ENCODE measurements around the gene CSTF1.

CSTF1 gene

DNA sequence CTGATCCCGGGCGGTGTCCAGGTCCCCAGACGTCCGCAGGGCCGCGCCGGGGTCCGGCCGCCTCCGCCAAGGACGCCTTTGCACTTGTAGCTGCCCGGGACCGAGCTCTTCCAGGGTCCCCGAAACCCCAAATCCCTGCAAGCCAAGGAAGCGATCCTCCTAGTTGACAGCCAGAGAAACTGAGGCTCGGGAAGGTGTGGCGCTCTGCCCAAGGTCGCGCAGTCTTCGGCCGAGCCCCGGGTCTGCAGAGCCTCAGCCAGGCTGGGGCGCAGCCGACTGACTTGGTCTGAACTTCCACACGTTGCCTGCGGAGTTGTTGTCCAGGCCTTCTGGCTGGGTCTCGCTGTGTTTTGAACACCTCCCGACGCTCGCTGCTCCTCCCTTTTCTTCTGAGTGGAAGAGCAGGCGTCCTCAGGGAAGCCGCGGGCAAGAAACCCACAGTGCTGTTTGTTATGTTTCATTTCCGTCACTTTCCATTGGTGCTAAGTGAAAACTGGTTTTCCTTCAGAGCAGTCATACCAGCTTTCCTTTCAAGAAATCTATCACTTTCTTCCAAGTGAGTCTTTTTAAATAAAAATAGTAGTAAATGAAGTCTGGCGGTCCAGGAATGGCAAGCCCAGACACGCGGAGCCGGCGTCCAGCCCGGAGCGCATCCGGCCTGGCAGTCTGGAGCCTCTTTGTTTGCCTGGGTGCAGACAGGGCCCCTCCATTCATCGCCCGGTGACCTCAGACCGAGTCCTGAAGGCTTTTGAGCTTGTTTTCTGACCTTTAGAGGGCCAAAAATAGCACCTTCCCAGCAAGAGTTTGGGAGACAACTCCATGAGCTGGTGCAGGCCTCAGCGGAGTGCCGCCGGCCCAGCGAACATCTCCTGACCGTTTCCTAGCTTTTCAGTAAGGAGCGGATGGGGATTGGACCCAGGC is 33.0 kb upstream of the CSTF1 start:
- H3K4me1 Mint-ChIP-seq (ENCODE audit: low read depth in 2 of 2), result peaks cover 14 to 20% of the 10 kb centered on the region in 2 donors
- no peaks in the 10 kb centered on the region for H3K9me3 Mint-ChIP-seq
- peak; percentile 13 for ATAC-seq (replicated peaks)
- H3K36me3 Mint-ChIP-seq (ENCODE audit: insufficient read depth), result peaks cover 2% of the 10 kb centered on the region
- no peaks in the 10 kb centered on the region for H3K27me3 Mint-ChIP-seq
- peak overlapping the region in 1 of 2 donors; percentile 86 for H3K27ac Mint-ChIP-seq
- DNase-seq, result no peak
- H3K4me3 Mint-ChIP-seq, result peak overlapping the region; percentile 82 to 84

GRCh38 chr20:56360133-56360907 is 32.1 kb upstream of the CSTF1 start:
- no peak for ATAC-seq (replicated peaks)
- peak overlapping the region; percentile 41 to 86 for H3K27ac Mint-ChIP-seq
- H3K4me1 Mint-ChIP-seq (ENCODE audit: low read depth in 2 of 2), result peaks cover 14 to 20% of the 10 kb centered on the region in 2 donors
- H3K4me3 Mint-ChIP-seq, result peak overlapping the region; percentile 82 to 84
- DNase-seq, result no peak
- no peaks in the 10 kb centered on the region for H3K27me3 Mint-ChIP-seq
- H3K36me3 Mint-ChIP-seq (ENCODE audit: insufficient read depth), result peaks cover 2% of the 10 kb centered on the region
- no peaks in the 10 kb centered on the region for H3K9me3 Mint-ChIP-seq

DNA sequence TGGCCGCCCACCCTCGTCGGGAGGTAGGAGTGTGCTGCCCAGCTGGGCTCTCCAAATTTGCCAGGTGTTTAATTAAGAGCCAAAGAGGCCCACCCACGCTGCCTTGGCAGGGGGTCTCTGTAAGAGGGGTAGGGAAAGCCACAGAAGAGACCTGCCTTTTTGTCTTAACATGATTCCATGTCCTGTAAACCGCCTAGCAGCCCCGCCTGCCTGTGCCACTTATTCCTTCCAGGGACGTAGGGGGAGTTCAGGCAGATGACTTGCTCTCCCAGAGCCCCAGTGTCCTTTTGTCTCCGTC is 31.6 kb upstream of the CSTF1 start:
- peak overlapping the region; percentile 25 to 84 for H3K4me3 Mint-ChIP-seq
- no peaks in the 10 kb centered on the region for H3K9me3 Mint-ChIP-seq
- H3K4me1 Mint-ChIP-seq (ENCODE audit: low read depth in 2 of 2), result peaks cover 14 to 20% of the 10 kb centered on the region in 2 donors
- H3K27me3 Mint-ChIP-seq, result no peaks in the 10 kb centered on the region
- DNase-seq, result no peak
- H3K27ac Mint-ChIP-seq, result no peak overlapping the region
- no peak for ATAC-seq (replicated peaks)
- peaks cover 2% of the 10 kb centered on the region for H3K36me3 Mint-ChIP-seq (ENCODE audit: insufficient read depth)

DNA sequence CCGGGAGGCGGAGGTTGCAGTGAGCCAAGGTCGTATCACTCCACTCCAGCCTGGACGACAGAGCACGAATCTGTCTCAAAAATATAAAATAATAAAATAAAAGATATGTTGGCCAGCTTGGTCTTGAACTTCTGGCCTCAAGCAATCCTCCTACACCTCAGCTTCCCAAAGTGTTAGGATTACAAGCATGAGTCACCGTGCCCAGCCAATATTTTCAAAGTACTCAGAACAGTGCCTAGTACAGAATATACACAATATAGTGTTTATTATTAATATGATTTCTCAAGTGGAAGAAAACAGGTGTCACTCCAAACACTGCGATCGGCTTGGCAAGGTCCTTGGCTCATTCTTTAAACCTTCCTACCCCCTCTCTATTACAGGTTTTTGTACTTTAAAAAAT is 30.5 kb upstream of the CSTF1 start:
- Mint-ChIP-seq H3K9me3 (no peaks in the 10 kb centered on the region), H3K36me3 (ENCODE audit: insufficient read depth) (peaks cover 2% of the 10 kb centered on the region), H3K27ac (no peak overlapping the region), H3K4me3 (no peak overlapping the region), H3K4me1 (ENCODE audit: low read depth in 2 of 2) (peaks cover 14 to 20% of the 10 kb centered on the region in 2 donors), H3K27me3 (no peaks in the 10 kb centered on the region)
- ATAC-seq (replicated peaks) (no peak), DNase-seq (no peak)

- ATAC-seq (replicated peaks) (no peak), DNase-seq (no peak)
- Mint-ChIP-seq H3K4me3 (no peak overlapping the region), H3K27me3 (no peaks in the 10 kb centered on the region), H3K4me1 (ENCODE audit: low read depth in 2 of 2) (peaks cover 14 to 20% of the 10 kb centered on the region in 2 donors), H3K27ac (no peak overlapping the region), H3K36me3 (ENCODE audit: insufficient read depth) (peaks cover 2% of the 10 kb centered on the region), H3K9me3 (no peaks in the 10 kb centered on the region)
Measured at GRCh38 chr20:56362833-56363413, 29.5 kb upstream of the CSTF1 start.

- Mint-ChIP-seq H3K4me3 (no peak overlapping the region), H3K27ac (no peak overlapping the region), H3K4me1 (ENCODE audit: low read depth in 2 of 2) (peaks cover 14 to 15% of the 10 kb centered on the region in 2 donors), H3K36me3 (ENCODE audit: insufficient read depth) (peaks cover 2% of the 10 kb centered on the region), H3K9me3 (no peaks in the 10 kb centered on the region), H3K27me3 (no peaks in the 10 kb centered on the region)
- no peak for DNase-seq
- ATAC-seq (replicated peaks), result no peak
Measured at GRCh38 chr20:56363491-56363890, 29.0 kb upstream of the CSTF1 start.

DNA sequence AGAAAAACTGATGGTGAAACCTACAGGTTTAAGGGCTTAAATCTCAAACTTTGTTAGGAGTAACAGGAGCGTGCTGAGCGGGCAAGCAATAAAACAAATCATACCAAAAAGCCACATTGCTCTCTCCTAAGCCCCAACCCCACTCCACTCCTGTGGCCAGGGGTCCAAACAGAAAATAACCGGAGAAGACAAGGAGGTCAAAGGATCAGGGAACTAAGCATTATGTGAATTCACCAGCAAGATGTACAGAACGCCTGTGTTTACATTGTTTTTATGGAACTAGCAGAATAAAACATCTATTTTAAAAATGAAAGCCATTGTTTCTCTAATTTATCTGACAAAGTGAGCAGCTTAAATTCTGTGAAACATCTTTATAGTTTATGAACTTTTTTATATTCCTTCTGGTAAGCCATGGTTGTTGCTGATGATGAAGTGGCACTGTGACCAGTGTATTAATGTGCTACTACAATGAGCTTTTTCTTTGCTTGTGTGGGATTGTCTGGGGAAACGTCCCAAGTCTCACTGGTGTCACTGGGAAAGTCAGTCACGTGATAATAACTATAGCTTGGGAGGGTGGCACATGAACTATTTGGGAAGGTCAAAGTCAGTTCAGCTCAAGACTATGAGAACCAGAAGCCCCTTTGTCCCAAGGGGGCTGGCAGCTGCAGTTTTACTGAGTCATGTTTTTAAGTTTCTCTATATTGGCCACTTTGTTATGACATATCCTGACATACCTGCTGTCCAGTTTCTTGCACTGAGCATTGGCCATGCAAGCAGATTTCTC is 23.9 kb upstream of the CSTF1 start:
- H3K4me3 Mint-ChIP-seq, result no peak overlapping the region
- peaks cover 0 to 11% of the 10 kb centered on the region in 2 donors for H3K4me1 Mint-ChIP-seq (ENCODE audit: low read depth in 2 of 2)
- no peak for ATAC-seq (replicated peaks)
- no peaks in the 10 kb centered on the region for H3K9me3 Mint-ChIP-seq
- H3K27ac Mint-ChIP-seq, result no peak overlapping the region
- H3K27me3 Mint-ChIP-seq, result no peaks in the 10 kb centered on the region
- H3K36me3 Mint-ChIP-seq (ENCODE audit: insufficient read depth), result peaks cover 4% of the 10 kb centered on the region
- no peak for DNase-seq

- H3K4me1 Mint-ChIP-seq (ENCODE audit: low read depth in 2 of 2), result peaks cover 0 to 11% of the 10 kb centered on the region in 2 donors
- no peak overlapping the region for H3K27ac Mint-ChIP-seq
- ATAC-seq (replicated peaks) (no peak), DNase-seq (no peak)
- no peaks in the 10 kb centered on the region for H3K9me3 Mint-ChIP-seq
- H3K4me3 Mint-ChIP-seq, result no peak overlapping the region
- H3K36me3 Mint-ChIP-seq (ENCODE audit: insufficient read depth), result peaks cover 4% of the 10 kb centered on the region
- no peaks in the 10 kb centered on the region for H3K27me3 Mint-ChIP-seq
Measured at GRCh38 chr20:56369179-56369578, 23.3 kb upstream of the CSTF1 start.

DNA sequence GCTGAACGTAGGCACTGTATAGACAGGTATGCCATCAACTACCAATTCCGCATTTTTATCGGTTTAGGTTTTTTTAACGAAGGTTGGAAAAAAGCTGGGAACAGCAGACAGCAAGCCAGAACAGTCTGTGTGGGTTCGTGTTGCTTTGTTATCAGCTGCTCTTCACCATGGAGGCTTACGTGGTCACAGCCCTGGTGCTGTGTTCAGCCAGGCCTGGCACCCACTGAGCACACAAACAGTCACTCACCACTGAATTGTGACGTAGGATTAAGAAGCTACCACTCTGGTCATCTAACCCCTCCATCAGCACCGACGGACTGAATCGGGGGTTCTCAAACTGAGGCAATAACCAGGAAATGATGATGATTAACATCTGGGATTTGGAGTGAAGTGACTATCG is 20.5 kb upstream of the CSTF1 start:
- Mint-ChIP-seq H3K27ac (no peak overlapping the region), H3K36me3 (ENCODE audit: insufficient read depth) (peaks cover 7% of the 10 kb centered on the region), H3K27me3 (no peaks in the 10 kb centered on the region), H3K4me1 (ENCODE audit: low read depth in 2 of 2) (peaks cover 0 to 9% of the 10 kb centered on the region in 2 donors), H3K4me3 (no peak overlapping the region), H3K9me3 (no peaks in the 10 kb centered on the region)
- DNase-seq (no peak), ATAC-seq (replicated peaks) (no peak)

DNA sequence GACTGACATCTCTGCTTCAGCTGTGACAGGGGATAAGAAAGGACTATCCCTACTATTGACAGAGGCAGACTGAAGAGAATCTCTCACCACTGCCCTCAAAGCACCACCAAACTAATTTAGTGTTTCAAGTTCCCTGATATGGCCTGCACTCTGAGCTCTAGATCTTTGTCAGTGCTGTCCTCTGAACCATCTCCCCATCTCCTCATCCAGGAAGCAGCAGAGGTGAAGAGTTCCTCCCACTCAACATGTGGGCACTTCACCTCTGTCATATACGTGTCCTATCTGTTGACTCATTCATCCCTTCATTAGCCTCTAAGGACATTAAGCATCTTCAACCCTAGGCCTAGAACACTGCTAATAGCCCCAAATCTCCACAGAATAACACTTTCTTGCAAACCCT is 19.6 kb upstream of the CSTF1 start:
- H3K36me3 Mint-ChIP-seq (ENCODE audit: insufficient read depth), result peaks cover 7% of the 10 kb centered on the region

GRCh38 chr20:56373942-56374341 is 18.5 kb upstream of the CSTF1 start:
- Mint-ChIP-seq H3K9me3 (no peaks in the 10 kb centered on the region), H3K4me3 (no peak overlapping the region), H3K27me3 (no peaks in the 10 kb centered on the region), H3K4me1 (ENCODE audit: low read depth in 2 of 2) (peaks cover 0 to 9% of the 10 kb centered on the region in 2 donors), H3K27ac (no peak overlapping the region), H3K36me3 (ENCODE audit: insufficient read depth) (peaks cover 7% of the 10 kb centered on the region)
- no peak for DNase-seq
- ATAC-seq (replicated peaks), result peak; percentile 85

More for the DNA sequence above, 19.6 kb upstream of the CSTF1 start:
- no peaks in the 10 kb centered on the region for H3K27me3 Mint-ChIP-seq
- H3K9me3 Mint-ChIP-seq, result no peaks in the 10 kb centered on the region
- DNase-seq, result no peak
- no peak for ATAC-seq (replicated peaks)
- no peak overlapping the region for H3K4me3 Mint-ChIP-seq
- peak overlapping the region in 1 of 2 donors; percentile 83 for H3K27ac Mint-ChIP-seq
- H3K4me1 Mint-ChIP-seq (ENCODE audit: low read depth in 2 of 2), result peaks cover 0 to 9% of the 10 kb centered on the region in 2 donors

DNA sequence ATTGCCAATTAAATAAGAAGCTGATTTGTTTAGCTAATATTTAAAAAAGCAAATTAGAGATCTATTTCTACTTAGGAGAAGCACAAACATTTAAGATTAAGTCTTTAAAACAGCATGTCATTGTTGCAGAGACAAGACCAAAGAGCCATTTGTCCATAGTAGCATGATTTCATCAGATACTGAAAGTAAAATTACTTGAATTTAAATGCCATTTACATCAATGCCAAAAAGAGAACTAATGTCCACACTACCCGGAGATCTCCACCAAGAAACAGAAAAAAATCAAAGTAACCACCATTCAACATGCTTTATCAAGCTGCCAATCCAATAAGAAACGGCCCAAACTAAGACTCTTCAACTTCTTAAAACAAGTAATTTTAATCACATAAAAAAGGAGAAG is 16.1 kb upstream of the CSTF1 start:
- no peaks in the 10 kb centered on the region for H3K27me3 Mint-ChIP-seq
- no peaks in the 10 kb centered on the region for H3K9me3 Mint-ChIP-seq
- H3K36me3 Mint-ChIP-seq (ENCODE audit: insufficient read depth), result peaks cover 9% of the 10 kb centered on the region
- ATAC-seq (replicated peaks) (no peak), DNase-seq (no peak)
- H3K27ac Mint-ChIP-seq, result peak overlapping the region in 1 of 2 donors; percentile 41
- H3K4me1 Mint-ChIP-seq (ENCODE audit: low read depth in 2 of 2), result peaks cover 0 to 9% of the 10 kb centered on the region in 2 donors
- no peak overlapping the region for H3K4me3 Mint-ChIP-seq

DNA sequence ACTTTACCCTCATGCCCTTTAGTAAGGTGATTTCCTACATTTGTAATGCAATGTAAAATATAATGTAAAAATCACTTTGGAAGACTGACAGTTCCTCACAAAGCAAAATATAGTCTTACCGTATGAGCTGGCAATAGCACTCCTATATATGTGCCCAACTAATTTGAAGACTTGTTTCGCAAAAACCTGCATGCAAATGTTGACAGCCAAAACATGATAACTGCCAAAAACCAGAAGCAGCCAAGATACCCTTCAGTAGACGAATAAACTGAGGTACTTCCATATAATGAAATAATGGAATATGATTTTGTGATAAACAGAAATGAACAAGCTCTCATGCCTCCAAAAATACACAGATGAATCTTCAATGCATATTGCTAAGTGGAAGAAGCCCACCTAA is 14.1 kb upstream of the CSTF1 start:
- DNase-seq (no peak), ATAC-seq (replicated peaks) (no peak)
- Mint-ChIP-seq H3K4me3 (no peak overlapping the region), H3K9me3 (no peaks in the 10 kb centered on the region), H3K27ac (no peak overlapping the region), H3K36me3 (ENCODE audit: insufficient read depth) (peaks cover 12% of the 10 kb centered on the region), H3K27me3 (no peaks in the 10 kb centered on the region), H3K4me1 (ENCODE audit: low read depth in 2 of 2) (peaks cover 0 to 2% of the 10 kb centered on the region in 2 donors)

Data from effector memory CD8-positive, alpha-beta T cell (primary cell).